Thyroid gland (tissue), 4 donors: ENCODE results near the gene AAK1. TPM values are rescaled to one million over a fixed set of nuclear protein-coding genes. Genes with fewer than 3 reads are reported as not detected.

Experiments
- DNase-seq, 2 donors: peaks; one replicate each; pipeline ENCODE4 v3.0.0-alpha.2; 2019
- H3K27ac ChIP-seq, 3 donors: fragments of 200-600 bp; sonication (generic); 1 replicate in 2 of 3; 2 replicates in 1 of 3; pipeline ENCODE4 v1.5.1; 2016 to 2019; ENCODE audit warnings: mild to moderate bottlenecking in 1 of 3, moderate library complexity in 1 of 3
- H3K27me3 ChIP-seq: fragments of 200-600 bp; sonication (generic); one replicate; pipeline ENCODE4 v1.5.1; 2019
- H3K36me3 ChIP-seq, 2 donors: fragments of 200-600 bp; sonication (generic); one replicate each; pipeline ENCODE4 v1.5.1; 2016 to 2019
- H3K4me1 ChIP-seq, 2 donors: fragments of 200-600 bp; sonication (generic); one replicate each; pipeline ENCODE4 v1.5.1; 2017 to 2019
- H3K4me3 ChIP-seq, 3 donors: fragments of 200-600 bp; sonication (generic); replicated peaks in 1 of 3; 1 replicate in 2 of 3; 2 replicates in 1 of 3; pipeline ENCODE4 v1.5.1; 2016; ENCODE audit warnings: mild to moderate bottlenecking in 1 of 3
- H3K9me3 ChIP-seq: fragments of 200-600 bp; sonication (generic); one replicate; pipeline ENCODE4 v1.5.1; 2017
- CTCF ChIP-seq, 6 experiments: fragments of 200-600 bp in 3 of 6; fragments of 450-650 bp in 3 of 6; sonication (generic) in 3 of 6; IDR thresholded peaks; one replicate each; pipeline ENCODE4 v1.5.1; 2016 to 2019; ENCODE audit warnings: antibody characterized with exemption in 6 of 6, mild to moderate bottlenecking in 2 of 6, inconsistent platforms in 1 of 6, moderate library complexity in 1 of 6
- POLR2A ChIP-seq, 2 donors: fragments of 450-650 bp; IDR thresholded peaks; one replicate each; pipeline ENCODE4 v1.6.1; 2017; ENCODE audit warnings: antibody characterized with exemption in 2 of 2, mild to moderate bottlenecking in 2 of 2, moderate library complexity in 1 of 2
- WGBS, 2 donors: methylation state at CpG; one replicate each; pipeline ENCODE4 v1.1.5; 2017; 5-methylcytosine and 5-hydroxymethylcytosine counted together
- intact Hi-C: fragments of 100-400 bp; cut with DNase I; formaldehyde crosslinking; loops from one replicate; pipeline ENCODE4 v1.15.1; 2023
- total RNA-seq, 4 donors: library from RNA; depleted of rRNA; stranded (reverse); fragments of >200 nt; gene quantifications; one replicate each; pipeline ENCODE4 v1.2.3, GENCODE V29; 2016

AAK1 gene
- total RNA-seq, 4 donors from 2014 or later = 82.0 to 174 (median 144) TPM

DNA sequence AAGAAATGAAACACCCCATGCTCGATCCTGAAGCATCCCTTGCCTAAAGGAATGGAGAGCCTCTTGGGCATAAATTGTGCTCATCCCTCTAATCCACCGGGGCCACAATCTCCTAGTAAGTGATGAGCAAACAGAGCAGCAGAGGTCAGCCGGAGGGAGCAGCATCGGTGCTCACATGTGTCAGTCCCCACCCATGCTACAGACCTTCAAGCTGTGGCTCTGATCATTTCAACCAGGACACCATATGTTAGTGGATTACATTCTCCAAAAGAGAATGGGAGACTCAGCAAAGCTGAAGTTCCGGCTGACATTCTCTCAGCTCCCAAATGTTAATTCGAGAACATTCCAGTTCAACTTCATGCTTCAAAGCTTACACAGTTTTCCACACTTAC lies 75.6 kb downstream of the AAK1 start:
- Histone ChIP-seq H3K27ac (peak overlapping the region; percentile 79 to 93 (median 81)), H3K4me1 (peaks cover 85 to 88% of the 10 kb centered on the region in 2 donors), H3K27me3 (no peaks in the 10 kb centered on the region), H3K9me3 (no peaks in the 10 kb centered on the region), H3K36me3 (no peaks in the 10 kb centered on the region), H3K4me3 (no peak overlapping the region)
- no peak for DNase-seq
- intact Hi-C loops = loop anchor here (10.0 kb wide), 1 partner anchor 77 kb away; the partner anchor contains the start of gene AAK1
- 32 to 40% methylated on average over 6 of the region's 6 CpGs for WGBS, 2 donors
- TF ChIP-seq CTCF (IDR thresholded peaks at IDR 0.05) (no peak), POLR2A (IDR thresholded peaks at IDR 0.05) (no peak)

DNA sequence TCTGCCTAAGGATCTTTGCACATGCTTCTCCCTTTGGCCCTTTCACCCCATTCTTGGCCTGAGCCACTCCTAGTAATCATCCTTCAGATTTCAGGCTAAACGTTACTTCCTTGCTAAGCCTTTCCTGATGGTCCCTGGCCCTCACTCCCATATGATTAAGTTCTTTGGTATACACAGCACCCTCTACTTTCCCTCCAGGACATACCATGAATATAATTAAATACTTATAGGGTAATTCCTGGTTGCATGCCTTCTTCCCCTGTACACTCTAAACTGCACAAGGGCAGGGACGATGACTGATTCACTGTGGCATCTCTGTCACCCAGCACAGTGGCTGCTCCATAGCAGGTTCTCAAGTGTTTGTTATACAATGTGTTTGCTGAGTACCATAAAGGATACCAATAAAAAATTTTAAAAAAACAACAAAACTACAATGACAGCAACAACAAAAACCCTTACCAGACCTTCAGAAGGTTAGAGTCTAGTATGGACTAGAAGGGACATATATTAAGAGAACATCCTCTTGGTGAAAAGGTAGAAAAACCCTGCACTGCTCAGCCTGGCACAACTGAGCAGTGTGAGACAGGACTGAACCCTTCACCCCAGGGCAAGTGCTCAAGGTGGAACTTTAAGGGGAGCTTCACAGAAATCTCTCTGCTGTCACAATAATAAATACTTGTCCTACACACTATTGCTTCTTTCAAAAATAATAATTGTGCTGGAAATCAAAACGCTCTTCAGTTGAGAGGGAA lies 76.2 kb downstream of the AAK1 start:
- H3K4me1 ChIP-seq = peaks cover 79 to 84% of the 10 kb centered on the region in 2 donors
- WGBS, 2 donors = 69 to 71% methylated on average over 3 of the region's 3 CpGs
- no peak for DNase-seq
- H3K27ac ChIP-seq = peak overlapping the region; percentile 79 to 93 (median 81)
- H3K9me3 ChIP-seq = no peaks in the 10 kb centered on the region
- intact Hi-C loops = loop anchor here (10.0 kb wide), 1 partner anchor 77 kb away; the partner anchor contains the start of gene AAK1
- no peak overlapping the region for H3K4me3 ChIP-seq
- TF ChIP-seq POLR2A (IDR thresholded peaks at IDR 0.05) = no peak
- no peak for TF ChIP-seq CTCF (IDR thresholded peaks at IDR 0.05)
- no peaks in the 10 kb centered on the region for H3K36me3 ChIP-seq
- H3K27me3 ChIP-seq = no peaks in the 10 kb centered on the region

DNA sequence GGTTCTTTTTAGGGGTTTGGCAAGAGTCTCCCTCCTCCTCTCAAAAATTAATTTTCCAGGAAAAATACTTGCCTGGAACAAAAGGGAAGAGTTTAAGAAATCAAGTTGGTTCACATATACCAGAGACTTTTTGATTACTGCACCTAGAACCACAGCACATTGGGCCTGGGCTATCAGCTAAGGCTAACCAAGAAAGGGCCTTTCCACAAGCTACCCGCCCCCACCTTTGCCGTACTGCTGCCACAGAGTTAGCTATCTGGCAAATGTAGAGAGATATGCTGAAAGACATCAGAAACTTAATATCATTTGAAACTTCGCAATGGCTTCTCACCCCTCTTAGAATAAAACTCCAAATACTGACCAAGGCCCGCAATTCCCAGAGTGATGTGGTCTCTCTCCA lies 76.9 kb downstream of the AAK1 start:
- WGBS, 2 donors = 97 to 100% methylated on average over 4 of the region's 4 CpGs
- peak overlapping the region; percentile 79 to 93 (median 81) for H3K27ac ChIP-seq
- no peaks in the 10 kb centered on the region for H3K36me3 ChIP-seq
- DNase-seq = no peak
- H3K27me3 ChIP-seq = no peaks in the 10 kb centered on the region
- H3K4me3 ChIP-seq = no peak overlapping the region
- H3K9me3 ChIP-seq = no peaks in the 10 kb centered on the region
- TF ChIP-seq CTCF (IDR thresholded peaks at IDR 0.05) (no peak), POLR2A (IDR thresholded peaks at IDR 0.05) (no peak)
- peaks cover 72 to 83% of the 10 kb centered on the region in 2 donors for H3K4me1 ChIP-seq
- intact Hi-C loops = loop anchor here (10.0 kb wide), 1 partner anchor 78 kb away; the partner anchor contains the start of gene AAK1

- Histone ChIP-seq H3K36me3 (no peaks in the 10 kb centered on the region), H3K27ac (peak overlapping the region in 2 of 3 donors; percentile 81 to 93), H3K4me1 (peaks cover 60 to 73% of the 10 kb centered on the region in 2 donors), H3K27me3 (no peaks in the 10 kb centered on the region), H3K9me3 (no peaks in the 10 kb centered on the region), H3K4me3 (no peak overlapping the region)
- peak; percentile 45 to 51 for DNase-seq
- intact Hi-C loops = loop anchor here (10.0 kb wide), 1 partner anchor 79 kb away; the partner anchor contains the start of gene AAK1
- 40 to 51% methylated on average over 3 of the region's 3 CpGs for WGBS, 2 donors
- TF ChIP-seq CTCF (IDR thresholded peaks at IDR 0.05) (peak; percentile 19 to 60 (median 46)), POLR2A (IDR thresholded peaks at IDR 0.05) (no peak)
Observed at GRCh38 chr2:69565431-69565839, 78.1 kb downstream of the AAK1 start.

GRCh38 chr2:69564604-69565003 lies 78.9 kb downstream of the AAK1 start:
- H3K27me3 ChIP-seq = no peaks in the 10 kb centered on the region
- H3K4me1 ChIP-seq = peaks cover 58 to 73% of the 10 kb centered on the region in 2 donors
- 74 to 80% methylated on average over 3 of the region's 3 CpGs for whole genome bisulfite sequencing, 2 donors
- TF ChIP-seq CTCF (IDR thresholded peaks at IDR 0.05) (no peak), POLR2A (IDR thresholded peaks at IDR 0.05) (no peak)
- intact Hi-C loops = loop anchor here (10.0 kb wide), 1 partner anchor 80 kb away; the partner anchor contains the start of gene AAK1
- H3K36me3 ChIP-seq = no peaks in the 10 kb centered on the region
- H3K4me3 ChIP-seq = no peak overlapping the region
- DNase-seq = no peak
- no peaks in the 10 kb centered on the region for H3K9me3 ChIP-seq
- H3K27ac ChIP-seq = peak overlapping the region; percentile 5 to 93 (median 81)
